GM10847 (cell line): Measurements from ENCODE around the gene RAPGEF4.

ENCODE experiments used
- POLR2A ChIP-seq: IDR thresholded peaks from 2 replicates; pipeline ENCODE4 v1.6.1; 2011; ENCODE audit not compliant: insufficient read length; ENCODE audit errors: extremely low read depth

RAPGEF4 gene

DNA sequence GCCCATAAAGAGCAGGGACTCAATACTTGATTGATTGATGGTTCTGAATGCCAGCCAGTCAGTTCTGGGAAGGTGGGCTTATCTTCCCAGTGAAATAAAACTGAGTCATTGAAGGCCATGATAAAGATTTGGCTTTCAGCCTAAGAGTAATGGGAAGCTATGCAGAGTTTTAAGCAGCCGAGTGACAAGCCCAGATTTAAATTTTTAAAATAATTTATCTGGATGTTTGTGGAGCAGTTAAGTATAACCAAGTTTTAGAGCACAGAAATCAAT lies 122.8 kb downstream of the RAPGEF4 start:
- TF ChIP-seq POLR2A = no peak

DNA sequence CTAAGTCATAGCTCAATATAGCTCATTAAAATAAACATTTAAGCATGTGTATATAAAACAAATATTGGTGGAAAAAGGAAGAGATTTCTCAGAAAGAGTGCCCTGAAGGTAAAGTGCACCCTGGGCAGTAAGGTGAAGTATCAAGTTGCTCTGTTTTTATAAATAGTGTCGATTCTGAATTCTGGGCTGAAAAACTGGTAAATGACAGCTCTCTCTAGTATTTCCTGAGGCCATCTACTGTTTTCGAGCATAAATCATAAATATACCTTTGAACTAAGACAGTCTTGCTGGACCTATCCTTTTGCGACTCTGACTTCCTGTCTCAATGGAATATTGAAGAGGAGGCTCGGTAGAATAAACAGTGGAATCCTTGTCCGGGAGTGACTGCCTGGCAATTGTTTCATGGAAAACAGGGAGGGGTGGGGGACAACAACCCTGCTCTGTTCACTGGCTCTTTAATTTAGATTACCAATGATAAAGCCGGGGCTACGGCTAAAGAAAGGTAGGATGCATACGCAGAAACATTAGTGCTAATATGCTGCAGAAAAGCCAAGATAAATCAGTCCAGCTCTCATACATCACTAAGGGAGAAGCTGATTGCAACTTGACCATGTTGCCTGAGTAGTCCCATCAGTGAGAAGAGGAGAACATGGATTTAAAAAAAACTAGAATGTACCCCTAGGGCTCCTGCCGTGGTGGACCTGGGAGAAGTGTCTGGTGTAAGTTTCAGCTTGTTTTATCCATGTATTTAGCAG lies 124.1 kb downstream of the RAPGEF4 start:
- no peak for TF ChIP-seq POLR2A

DNA sequence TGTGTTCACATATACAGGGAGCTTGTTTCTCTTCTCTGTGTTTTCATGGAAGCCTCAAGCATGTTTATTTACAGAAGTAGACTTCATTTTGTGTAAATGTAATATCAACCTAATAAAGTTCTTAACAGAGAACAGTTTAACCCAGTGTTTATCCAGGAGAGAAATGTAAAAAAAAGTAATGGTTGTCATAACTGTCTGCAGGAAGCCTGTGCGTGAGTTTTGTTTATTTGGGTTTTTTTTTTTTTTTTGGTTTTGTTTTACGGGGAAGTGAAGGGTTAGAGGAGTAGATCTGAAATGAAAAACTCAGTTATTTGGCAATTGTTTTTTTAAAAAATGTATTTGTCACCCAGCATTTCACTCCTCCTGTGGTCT lies 124.7 kb downstream of the RAPGEF4 start:
- TF ChIP-seq POLR2A = no peak

DNA sequence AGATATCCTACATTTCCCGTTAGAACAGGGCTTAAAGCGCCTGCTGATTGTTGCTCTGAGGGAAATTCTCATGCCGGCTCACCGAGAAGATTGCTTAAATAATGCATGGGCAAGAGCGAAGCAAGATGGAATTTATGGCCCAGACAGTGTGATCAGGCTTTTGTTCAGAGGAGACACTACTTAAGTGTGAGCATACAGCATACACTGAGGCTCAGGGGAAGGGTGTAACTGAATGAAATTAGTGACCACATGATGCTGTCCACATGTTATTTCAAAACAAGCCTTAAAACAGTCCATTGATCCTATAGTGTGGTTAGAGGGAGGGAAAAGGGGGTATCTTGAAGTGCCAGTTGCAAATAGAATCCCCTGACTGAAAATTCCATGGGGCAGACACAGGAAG lies 125.5 kb downstream of the RAPGEF4 start:
- no peak for TF ChIP-seq POLR2A

DNA sequence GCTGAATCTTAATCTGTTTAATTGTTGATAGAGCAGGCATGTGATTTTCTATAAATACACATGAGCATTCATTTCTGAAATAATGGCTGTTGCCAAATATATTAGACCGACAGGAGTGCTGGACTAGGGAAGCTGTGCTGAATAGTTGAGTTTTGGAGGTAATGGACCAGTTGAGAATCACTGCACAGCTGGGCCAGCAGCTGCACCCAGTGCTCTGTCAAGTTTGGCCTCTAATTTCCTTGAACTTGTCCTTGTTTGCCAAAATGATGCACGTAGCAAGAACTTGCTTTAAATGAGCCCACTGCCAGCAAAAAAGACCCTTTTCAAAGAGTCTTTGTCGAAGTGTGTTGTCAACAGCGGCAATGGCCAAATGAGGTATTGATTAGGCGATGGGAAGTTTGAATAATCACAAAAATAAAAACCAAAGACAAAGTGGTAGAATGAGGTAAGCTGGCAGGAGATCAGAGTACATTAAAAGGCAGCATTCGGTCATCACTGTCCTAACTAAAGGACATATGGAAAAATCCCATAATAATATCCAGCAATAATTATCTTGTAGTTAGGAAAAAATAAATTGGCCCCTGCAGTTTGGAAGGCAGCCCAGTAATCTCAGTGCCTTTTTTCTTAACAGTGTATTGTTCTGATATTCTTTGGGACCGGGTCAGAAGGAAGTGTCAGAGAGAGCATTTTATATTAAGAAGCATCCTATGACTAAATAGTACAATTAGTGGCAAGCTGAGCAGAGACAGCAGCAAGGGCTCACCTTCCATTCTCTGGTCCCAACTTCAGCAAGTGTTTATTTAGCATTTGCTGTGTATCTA lies 126.2 kb downstream of the RAPGEF4 start:
- TF ChIP-seq POLR2A = no peak

DNA sequence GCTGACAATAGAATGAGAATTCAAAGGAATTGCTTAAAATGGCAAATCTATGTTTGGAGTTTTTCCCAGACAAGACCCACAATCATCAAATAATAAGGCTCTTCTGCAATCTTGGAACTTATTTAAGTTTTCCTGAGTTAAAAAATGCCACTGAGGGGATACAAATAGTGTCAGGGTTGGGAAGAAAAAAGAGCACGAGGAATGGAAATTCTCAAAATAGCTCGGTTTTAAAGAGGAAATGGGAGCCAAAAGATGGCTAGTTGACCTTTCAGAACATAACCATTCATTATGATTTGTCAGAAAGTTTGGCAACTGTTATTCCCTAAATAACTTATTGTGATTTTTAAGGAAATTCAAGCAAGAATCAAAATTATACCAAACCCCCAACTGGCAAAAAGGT lies 127.7 kb downstream of the RAPGEF4 start:
- no peak for TF ChIP-seq POLR2A

DNA sequence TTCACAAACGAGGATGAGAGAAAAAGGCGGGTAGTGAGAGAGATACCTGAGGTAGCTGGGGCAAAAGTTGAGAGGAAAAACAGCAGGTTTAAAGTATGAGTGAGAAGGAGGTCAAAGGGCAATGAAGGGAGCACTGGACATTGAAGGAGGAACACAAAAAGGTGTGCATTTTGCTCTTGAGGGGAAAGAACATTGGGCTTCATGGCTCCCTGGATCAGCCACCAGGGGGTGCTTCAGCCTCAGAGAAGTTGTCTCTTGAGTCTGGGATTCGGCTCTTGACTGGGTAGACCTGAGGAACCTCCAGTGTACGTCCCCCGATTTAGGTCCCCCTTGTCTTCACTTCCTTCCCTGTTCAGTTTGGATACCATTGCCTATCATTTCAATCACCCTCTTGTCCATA lies 128.5 kb downstream of the RAPGEF4 start:
- TF ChIP-seq POLR2A = no peak

DNA sequence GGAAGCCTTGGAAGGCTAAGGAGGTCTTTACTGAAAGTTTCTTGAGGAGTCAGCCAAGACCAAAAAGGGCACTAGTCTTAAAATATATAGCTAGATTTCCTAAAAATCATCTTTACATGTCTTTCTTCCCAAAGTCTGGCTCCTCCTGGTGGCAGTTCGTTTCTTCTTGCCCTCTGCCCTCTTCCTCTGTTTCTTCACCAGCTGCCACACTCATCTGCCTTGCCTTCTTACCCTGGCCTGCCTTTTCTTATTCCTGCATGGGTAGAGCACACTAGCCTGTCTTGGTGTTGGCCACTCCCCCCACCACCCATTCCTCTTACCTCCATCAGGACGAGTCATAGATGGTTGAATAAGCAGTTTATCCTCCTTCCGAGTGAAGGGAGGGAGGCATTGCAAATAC lies 129.8 kb downstream of the RAPGEF4 start:
- no peak for TF ChIP-seq POLR2A

DNA sequence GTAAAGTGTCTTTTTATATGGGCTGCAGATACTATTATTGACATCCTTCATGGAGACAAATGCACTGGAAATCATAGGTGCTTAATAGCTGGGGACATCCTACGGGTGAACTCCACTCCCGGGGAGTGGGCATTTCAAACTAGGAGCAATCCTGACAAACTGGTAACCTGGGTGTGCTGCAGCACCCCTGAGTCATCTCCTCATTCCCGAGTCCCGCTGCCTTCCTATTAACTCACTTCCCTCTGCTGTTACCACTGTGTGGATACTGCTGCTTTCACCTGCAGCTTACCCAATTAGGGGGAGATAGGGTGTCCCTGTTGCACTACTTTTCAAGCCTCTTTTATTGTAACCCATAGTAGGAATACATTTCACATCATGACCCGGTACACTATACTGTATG lies 134.2 kb downstream of the RAPGEF4 start:
- no peak for TF ChIP-seq POLR2A

DNA sequence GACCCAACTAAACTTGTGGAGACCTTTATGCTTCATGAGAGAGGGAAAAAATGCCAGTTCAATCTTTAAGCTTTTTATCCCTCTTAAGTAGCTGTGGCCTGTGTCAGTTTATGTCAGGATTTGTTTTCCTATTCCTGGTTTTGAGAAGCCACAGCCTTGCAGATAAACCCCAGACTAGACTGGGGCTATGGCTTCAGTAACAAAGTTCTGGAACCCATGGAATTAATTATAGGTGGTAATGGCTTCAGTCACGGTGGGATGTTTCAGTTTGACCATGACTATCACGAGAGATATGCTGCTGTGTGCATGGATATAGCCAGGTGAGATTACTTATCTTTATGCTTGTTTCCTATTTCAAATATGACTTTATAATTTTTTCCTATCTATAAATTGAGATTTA lies 134.8 kb downstream of the RAPGEF4 start:
- no peak for TF ChIP-seq POLR2A

DNA sequence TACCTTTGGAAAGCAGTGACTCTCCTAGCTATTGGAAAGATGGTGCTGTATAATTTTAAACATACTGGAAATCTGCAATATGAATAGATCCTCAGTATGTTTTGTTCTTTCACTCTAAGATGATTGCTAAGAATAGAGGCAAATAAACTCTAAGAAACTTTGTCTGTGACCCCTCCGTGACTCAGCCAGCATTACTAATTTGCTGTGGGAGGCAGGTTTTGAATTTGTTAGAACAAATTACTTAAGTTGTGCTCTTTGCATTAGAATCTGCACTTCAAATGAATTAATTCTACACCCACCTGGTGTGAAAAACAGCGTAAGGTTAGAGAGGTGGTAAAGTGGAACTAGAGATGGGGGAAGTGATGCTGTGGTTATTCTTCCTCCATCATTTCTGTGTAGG lies 142.2 kb downstream of the RAPGEF4 start:
- no peak for TF ChIP-seq POLR2A

DNA sequence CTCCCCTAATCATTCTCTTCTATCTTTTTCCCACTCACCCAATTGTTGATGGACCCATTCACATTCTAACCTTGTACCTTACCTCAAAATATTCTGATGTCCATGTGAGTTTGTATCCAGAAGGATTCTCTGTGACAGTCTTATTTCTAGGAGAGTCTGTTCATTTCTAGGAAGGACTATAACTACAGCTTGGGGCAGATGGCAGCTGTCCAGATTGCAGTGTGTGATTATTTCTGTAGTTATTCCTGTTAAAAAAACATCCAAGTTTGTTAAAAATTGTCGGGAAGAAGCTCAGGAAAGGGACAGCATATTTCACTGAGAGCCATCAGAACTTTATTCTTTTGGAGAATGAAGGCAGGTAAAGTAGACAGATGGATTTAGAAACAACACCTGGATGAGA lies 142.6 kb downstream of the RAPGEF4 start:
- no peak for TF ChIP-seq POLR2A

DNA sequence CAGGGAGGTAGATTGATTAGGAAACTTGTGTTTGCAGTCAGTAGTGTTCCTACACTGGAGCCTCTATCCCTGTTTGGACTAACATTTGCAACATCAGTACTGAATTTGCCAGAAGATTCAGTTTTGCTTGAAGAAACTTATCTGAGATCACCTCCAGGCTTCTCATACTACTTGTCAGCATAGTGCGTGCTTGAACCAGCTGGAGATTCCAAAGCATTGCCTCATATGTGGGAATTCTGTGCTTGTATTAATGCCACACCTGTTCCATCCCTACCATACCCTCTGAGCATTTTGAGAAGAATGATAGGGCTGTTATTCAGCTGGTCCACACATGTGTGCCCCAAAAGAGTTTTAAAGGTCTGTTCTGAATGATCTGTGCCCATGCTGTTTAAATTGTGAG lies 148.7 kb downstream of the RAPGEF4 start:
- TF ChIP-seq POLR2A = no peak

DNA sequence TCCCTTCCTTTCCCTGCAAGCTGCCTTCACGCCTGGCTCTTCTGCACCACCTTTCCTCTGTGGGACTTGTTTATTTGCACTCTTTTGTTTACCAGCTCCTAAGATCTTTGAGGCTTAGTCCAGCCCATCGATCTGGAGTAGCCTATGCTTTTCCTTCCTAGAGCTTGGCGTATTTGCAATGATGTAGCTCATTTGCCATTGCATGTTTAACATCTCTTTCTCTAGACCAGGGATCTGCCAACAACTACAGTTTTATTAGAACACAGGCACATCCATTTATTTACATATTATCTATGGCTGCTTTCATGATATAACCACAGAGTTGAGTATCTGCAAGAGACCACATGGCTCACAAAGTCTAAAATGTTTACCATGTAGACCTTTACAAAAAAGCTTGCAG lies 150.4 kb downstream of the RAPGEF4 start:
- no peak for TF ChIP-seq POLR2A

DNA sequence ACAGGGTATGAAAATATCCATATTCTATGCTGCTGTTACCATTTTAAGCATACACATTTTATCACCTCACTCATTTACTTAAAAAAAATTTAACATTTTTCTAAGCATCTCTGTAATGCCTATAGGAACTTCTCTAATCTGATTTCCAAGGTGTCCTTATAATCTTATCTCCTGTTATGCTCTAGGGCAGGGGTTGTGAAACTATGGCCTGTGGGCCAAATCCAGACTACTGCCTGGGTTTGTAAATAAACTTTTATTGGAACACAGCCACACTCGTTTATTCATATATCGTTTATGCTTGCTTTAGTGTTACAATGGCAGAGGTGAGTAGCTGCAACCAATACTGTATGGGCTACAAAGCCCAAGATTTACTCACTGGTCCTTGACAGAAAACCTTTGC lies 151.6 kb downstream of the RAPGEF4 start:
- no peak for TF ChIP-seq POLR2A

DNA sequence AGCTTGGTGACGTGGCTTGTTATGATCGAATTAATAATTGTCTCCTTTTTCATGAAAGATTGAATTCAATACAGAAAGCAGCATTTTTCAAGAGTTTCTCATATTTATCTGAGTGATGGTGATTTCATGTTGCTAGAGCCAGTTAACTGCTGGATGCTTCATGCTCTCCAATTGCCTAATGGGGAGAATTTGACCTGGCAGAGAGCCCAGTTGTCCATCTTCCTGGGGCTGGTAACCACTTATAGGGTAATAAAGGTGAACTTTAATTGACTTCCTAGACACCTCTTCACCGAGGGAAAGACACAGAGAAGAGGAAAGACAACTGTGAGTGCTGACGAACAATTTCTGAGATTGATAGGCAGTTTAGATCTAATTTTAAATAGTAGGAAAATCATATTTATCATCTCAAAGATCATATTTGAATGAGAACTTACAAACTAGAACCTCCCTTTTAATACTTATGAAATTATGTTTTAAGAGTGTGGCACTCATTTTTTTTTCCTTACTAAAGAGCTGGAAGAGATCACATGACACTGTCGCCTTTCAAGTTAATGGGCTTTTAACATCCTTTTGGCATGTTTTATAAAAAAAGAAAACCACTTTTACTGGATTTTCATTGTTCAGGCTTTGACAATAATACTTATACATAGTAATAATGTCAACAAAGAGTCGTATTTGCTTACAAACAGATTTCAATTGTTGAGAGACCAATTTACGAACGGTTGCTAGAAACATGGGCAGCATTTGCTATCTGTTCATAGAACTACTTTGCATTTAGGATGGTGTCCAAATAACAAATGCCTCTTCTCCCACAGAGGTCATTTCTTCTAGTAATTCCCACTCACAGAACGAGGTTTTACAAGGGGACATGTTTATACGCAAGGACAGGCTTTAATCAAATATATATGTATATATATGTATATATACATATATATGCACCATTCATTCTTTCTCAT lies 153.3 kb downstream of the RAPGEF4 start:
- TF ChIP-seq POLR2A = no peak

DNA sequence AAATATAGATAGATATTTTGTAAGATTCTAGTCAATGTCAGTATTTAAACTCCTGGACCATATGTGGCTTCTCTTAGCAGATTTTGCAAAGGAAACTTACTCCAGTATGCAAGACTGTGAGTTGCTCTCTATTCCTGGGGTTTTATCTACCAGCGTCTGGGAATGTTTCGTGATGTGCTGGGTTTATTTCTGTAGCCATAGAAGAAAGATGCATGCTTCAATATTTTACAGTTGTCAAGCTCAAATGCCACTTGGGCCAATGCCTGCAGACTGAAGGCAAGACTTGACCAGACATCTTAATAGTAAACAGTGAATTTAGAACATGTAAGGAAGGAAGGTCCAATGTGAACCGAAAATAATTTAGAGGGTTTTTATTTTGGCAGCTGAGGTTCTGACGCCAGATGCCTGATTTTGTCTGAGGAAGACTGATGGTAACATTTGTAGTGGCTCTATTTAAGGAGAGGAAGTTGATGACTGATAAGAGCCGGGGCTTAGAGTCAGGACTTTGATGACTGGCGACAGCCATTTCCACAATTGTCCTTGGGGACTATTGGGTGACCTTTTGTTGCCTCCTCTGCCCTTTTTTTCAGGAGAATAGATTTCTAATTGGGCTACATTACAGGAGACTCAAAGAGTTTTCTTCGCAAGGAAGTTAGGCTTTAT lies 154.3 kb downstream of the RAPGEF4 start:
- no peak for TF ChIP-seq POLR2A
